HG02588 (cell line): ENCODE results near the gene FAAH2.
"Not testable (repeated sequence)": the region's sequence is repeated elsewhere in the genome, so short reads cannot be mapped to it uniquely, and the experiment has no call there.

Experiments used
- ATAC-seq: cut with Tn5 transposase; IDR thresholded peaks from one replicate; pipeline ENCODE4 v1.9.1; 2021; ENCODE audit warnings: mild to moderate bottlenecking, moderate library complexity; ENCODE audit not compliant: unreplicated experiment

Gene FAAH2, protein sequence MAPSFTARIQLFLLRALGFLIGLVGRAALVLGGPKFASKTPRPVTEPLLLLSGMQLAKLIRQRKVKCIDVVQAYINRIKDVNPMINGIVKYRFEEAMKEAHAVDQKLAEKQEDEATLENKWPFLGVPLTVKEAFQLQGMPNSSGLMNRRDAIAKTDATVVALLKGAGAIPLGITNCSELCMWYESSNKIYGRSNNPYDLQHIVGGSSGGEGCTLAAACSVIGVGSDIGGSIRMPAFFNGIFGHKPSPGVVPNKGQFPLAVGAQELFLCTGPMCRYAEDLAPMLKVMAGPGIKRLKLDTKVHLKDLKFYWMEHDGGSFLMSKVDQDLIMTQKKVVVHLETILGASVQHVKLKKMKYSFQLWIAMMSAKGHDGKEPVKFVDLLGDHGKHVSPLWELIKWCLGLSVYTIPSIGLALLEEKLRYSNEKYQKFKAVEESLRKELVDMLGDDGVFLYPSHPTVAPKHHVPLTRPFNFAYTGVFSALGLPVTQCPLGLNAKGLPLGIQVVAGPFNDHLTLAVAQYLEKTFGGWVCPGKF

DNA sequence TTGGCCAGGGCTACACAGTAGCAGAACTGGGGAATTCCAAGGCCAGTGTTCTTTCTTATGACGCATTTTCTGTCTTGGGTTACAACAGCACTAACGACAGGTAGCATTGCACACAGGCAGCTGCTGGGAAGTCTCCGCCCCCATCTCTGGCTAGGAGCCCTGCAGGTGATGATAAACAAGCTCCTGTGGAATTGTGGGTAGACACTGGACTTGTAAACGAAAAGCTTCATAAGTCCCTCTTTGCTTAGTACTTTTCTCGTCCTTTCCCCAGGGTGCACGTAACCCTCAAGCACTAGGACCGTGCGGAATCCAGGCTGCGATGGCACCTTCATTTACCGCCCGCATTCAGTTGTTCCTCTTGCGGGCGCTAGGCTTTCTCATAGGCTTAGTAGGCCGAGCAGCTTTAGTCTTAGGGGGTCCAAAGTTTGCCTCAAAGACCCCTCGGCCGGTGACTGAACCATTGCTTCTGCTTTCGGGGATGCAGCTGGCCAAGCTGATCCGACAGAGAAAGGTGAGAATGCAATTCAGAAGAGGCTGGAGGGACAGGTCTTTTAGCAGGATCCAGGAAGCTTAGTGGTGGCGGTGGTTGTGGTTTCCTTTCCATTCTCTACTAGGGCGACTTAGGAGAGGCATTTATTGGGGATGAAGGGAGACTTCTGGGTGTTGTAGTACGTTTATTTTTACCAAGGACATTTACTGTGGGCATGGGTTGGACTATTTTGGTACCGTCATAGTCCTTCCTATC is at the start of gene FAAH2:
Gene FAAH2 (plus strand): TSS at position 200 of the 745 bp plus-strand sequence. CDS start 120 bp downstream, at position 320.
- ATAC-seq = peak; percentile 91

DNA sequence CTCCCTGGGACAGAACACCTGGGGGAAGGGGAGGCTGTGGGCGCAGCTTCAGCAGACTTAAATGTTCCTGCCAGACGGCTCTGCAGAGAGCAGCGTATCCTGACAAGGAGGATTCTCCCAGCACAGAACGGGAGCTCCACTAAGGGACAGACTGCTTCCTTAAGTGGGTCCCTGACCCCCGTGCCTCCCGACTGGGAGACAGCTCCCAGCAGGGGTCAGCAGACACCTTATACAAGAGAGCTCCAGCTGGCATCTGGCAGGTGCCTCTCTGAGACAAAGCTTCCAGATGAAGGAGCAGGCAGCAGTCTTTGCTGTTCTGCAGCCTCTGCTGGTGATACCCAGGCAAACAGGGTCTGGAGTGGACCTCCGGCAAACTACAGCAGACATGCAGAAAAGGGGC is 44.5 kb upstream of the FAAH2 start:
- no peak for ATAC-seq

DNA sequence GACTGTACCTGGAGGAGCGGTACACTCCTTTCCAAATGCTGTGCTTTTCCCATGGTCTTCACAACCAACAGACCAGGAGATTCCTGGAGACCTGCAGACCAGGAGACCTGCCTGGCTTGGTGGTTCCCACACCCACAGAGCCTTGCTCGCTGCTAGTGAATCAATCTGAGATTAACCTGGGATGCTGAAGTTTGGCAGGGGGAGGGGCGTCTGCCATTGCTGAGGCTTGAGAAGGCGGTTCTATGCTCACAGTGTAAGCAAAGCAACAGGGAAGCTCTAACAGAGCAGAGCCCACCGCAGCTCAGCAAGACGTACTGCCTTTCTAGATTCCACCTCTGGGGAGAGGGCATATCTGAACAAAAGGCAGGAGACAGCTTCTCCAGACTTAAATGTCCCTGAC is 34.5 kb upstream of the FAAH2 start:
- ATAC-seq = no peak

DNA sequence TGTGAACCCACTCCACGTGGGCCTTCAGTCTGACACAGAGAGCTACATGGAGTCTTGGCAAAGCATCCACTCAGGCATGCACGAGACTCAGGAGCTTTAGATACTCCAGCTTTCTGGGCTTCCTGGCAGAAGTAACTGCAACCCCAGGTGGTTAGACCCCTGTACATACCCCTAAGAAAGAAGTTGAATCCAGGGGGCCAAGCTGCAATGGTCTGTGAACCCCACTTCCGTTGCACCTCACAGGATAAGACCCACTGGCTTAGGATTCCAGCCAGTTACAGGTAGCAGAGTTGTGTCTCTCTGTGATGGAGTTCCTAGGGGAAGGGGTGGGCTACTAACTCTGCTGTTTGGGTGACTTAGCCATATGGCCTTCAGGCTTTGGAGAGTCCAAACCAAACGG is 21.4 kb upstream of the FAAH2 start:
- ATAC-seq = no peak

DNA sequence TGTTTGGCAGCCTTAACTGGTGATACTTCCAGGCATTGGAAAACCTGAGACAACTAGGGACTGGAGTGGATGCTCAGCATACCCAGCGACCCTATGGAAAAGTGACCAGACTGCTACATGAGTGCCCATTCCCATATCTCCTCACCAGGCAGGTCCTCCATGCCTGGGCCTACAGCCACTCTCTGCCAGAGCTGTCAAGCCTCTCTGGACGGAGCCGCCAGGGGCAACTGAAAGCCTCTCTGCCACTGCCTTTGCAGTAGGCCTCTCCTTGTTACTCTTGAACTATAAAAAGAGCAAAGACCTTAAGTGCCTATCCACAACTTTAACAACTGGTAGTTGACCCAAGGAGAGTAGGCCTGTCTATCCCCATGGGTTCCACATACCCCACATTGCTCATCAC is 20.2 kb upstream of the FAAH2 start:
- ATAC-seq = no peak

DNA sequence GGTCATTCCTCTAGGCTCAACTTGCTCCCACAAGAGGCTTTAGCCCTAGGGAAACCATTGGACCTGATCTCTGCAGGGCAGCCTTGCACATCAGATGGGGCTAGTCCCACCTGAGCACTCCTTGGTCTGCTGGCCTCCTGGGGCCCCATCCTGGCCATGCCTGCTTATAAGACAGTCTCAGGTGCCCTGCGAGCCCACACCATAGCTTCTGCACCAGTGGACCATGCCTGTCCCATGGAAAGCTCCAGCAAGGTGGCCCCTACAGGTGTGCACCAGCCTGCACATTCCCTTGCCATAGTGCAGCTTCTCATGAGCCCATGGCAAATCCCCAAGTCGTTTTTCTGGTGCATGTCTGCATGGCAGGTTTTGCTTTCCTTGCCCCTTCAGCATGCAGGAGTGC is 19.6 kb upstream of the FAAH2 start:
- no peak for ATAC-seq

DNA sequence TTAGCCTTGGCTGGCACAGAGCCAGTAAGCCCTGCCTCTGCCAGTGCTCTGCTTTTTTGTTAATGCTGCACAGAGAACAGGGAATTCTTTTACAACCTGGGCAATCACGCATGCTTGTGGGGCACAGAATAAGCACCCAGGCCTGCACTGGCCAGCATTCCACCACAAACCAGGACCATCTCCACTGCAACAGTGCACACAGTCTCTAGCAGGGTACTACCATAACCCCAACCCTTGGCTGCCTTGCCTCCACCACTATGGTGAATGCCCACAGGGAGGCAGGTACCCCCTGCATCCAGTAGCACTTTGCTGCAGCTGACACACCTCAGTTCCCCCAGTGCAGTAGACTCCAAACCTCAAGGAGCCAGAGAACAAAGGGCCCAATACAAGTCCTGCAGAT is 19.2 kb upstream of the FAAH2 start:
- ATAC-seq = no peak

DNA sequence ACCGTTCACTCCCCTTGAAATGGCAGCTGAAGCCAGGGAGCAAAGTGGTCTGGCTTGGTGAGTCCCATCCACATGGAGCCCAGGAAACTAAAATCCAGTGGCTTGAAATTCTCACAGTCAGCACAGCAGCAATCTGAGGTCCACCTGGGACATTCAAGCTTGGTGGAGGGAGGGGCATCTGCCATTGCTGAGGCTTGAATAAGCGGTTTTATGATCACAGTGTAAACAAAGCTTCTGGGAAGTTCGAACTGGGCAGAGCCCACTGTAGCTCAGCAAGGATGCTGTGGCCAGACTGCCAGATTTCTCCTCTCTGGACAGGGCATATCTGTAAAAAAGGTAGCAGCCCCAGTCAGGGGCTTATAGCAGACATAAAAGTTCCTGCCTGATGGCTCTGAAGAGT is 15.5 kb upstream of the FAAH2 start:
- ATAC-seq = no peak

DNA sequence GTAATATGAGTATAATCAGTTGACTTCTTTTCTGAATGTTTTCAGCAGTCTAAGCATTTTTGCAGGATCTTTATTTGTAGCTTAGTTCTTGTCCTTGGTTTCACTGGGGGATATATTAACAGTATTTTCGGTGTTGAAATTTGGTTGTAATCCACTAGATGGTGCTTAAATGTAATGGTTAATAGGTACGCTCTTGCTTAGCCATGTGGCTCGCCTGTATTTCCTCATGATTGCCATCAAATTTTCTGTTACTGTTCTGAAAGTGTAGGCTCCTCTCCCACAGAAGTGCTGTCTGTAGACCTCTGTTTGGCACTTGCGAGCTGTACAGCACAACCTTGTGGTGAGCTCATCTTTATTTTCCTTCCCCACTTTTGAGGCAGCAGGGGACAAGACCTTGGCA is 3.9 kb upstream of the FAAH2 start:
- ATAC-seq = no peak

DNA sequence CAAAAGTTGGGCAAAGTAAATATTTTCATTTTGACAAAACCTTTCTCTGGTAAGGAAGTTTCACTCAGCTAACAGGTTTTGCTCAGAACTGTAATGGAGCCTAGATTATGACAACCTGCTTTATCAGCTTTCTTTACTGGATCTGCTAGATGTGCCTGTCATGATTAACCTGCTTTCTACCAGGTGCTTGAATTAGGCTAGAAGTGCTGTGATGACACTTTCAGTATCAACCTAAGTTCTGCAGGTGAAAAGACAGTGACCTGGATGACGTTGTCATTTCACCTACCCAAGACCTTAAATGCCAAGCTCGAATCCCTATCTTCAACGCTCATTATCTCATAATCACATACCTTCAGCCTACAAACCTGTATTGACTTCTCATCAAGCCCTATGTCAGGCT is 1.5 kb upstream of the FAAH2 start:
- ATAC-seq = no peak

DNA sequence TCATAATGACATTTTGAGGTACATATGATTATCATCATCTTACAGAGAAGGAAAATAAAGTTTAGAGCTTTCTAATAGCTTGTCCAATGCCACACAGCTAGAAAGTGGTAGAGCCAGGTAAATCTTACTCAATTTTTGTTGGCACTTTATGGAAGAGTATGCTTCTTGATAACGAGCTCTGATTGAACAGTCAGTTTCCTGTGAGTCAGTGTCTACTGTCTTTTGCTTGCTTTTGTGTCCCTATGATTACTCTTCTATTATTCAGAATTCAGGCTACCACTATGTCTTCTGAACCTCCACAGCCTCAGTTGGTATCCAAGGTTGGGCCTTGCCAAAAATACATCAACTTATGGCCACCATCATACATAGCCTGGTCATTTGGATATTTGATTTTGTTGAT is 2.6 kb downstream of the FAAH2 start:
- ATAC-seq = no peak

DNA sequence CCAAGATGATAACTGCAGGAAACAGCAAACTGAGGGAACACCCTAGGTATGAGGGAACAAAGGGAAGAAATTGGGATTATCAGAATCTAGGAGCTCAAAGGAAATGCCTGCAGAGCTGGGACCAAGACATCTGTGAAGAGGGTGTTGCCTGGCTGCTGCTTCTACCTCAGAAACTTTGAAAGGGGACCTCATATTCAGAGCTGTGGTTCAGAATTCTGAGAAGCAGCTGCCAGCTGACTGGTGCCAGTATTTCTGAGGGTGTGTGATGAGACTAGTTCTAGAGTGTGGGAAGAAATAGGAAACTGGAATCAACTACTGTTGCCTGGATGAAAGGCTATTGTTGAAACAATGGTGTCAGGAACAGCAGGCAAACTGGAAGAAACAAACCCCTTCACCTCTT is 8.5 kb downstream of the FAAH2 start:
- ATAC-seq = no peak

DNA sequence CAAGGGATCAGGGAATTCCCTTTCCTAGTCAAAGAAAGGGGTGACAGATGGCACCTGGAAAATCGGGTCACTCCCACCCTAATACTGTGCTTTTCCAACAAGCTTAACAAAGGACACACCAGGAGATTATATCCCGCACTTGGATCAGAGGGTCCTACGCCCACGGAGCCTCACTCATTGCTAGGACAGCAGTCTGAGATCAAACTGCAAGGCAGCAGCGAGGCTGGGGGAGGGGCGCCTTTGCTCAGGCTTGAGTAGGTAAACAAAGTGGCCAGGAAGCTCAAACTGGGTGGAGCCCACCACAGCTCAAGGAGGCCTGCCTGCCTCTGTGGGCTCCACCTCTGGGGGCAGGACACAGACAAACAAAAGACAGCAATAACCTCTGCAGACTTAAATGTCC is 9.2 kb downstream of the FAAH2 start:
- ATAC-seq = not testable (repeated sequence)

DNA sequence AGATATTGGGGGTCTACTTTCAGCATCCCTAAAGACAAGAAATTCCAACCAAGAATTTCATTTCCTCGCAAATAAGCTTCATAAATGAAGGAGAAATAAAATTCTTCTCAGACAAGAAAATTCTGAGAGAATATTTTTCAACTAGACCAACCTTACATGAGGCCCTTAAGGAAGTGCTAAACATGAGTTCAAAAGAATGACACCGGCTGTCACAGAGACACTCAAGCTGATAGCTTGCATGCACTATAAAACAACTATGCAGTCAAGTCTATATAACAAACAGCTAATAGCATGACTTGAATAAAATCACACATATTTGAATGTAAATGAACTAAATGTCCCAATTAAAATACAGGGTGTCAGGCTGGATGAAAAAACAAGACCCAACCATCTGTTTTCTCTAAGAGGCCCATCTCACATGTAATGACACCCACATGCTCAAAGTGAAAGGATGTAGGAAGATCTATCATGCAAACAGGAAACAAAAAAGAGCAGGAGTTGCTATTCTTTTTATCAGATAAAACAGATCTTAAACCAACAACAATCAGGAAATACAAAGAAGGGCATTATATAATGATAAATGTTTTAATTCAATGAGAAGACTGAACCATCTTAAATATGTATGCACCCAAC is 27.2 kb downstream of the FAAH2 start:
- no peak for ATAC-seq

DNA sequence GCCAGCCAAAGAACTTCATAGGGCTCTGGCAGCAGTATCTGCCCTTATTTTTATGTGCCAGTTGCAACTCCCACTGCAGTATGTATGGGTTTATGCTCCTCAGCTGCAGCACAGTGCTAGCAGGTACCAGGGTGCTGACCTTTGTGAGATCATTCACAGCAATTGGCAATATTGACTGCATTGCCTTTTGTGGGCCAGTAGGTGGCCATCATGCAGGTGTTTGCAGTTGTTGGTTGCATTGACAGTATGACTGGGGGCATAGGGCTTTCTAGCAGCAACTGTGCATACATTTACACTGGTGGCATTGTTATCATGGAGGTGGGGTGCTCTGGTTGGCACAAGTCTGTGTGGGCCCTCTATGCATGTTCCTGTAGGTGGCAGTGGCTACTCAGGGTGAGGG is 42.5 kb downstream of the FAAH2 start:
- no peak for ATAC-seq

DNA sequence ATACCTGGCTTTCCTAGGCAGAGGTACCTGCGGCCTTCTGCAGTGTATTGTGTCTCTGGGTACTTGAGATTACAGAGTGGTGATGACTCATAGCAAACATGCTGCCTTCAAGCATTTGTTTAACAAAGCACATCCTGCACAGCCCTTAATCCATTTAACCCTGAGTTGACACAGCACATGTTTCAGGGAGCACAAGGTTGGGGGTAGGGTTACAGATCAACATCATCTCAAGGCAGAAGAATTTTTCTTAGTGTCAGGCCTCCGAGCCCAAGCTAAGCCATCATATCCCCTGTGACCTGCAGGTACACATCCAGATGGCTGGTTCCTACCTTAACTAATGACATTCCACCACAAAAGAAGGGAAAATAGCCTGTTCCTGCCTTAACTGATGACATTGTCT is 49.3 kb downstream of the FAAH2 start:
- ATAC-seq = not testable (repeated sequence)

DNA sequence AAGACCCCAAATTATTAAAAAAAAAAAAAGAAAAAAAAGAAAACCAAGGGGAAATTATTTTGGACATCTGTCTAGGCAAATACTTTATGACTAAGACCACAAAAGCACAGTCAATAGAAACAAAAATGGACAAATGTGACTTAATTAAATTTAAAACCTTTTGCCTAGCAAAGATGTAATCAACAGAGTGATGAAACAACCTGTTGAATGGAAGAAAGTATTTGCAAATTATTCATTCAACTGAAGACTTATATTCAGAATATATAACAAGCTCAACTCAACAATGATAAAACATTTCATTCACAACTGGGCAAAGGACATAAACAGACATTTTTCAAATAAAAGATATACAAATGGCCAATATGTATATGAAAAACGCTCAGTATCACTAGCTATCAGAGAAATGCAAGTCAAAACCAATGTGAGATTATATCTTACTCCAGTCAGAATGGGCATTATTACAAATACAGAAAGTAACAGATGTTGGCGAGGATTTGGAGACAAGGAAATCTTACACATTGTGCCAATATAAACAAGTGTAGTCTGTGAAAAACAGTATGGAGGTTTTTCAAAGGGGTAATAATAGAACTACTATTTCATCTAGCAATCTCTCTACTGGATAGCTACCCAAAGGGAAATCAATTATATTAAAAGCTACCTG is 67.1 kb downstream of the FAAH2 start:
- no peak for ATAC-seq

DNA sequence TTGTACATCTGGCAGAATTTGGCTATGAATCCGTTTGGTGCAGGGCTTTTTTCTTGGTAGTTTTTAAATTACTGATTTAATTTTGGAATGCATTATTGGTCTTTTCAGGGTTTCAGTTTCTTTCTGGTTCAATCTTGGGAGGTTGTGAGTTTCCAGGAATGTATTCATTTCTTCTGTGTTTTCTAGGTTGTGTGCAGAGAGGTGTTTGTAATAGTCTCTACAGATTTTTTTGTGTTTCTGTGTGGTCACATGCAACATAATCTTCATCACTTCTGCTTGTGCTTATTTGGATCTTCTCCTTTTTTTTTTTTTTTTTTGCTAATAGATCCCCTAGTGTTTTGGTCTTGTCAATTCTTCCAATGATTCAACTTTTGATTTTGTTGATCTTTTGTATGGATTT is 77.6 kb downstream of the FAAH2 start:
- ATAC-seq = no peak

DNA sequence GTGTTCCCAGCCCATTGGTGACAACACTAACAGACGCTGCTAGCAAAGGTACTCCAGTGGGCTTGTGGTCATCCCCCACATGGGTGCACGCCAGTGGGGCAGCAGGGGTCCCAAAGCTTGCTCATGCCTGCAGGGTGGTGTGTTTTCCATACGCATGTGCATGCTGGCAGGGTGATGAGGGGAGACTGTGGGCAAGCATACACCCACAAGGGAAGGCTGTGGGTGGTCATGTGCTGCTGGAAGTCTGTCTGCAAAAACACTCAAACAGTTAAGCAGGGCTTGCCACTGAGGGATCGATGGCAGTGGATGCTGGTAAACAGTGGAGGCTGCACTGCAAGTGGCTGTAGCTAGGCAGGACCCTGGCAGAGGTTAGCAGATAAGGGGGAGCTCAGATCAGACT is 79.9 kb downstream of the FAAH2 start:
- no peak for ATAC-seq

DNA sequence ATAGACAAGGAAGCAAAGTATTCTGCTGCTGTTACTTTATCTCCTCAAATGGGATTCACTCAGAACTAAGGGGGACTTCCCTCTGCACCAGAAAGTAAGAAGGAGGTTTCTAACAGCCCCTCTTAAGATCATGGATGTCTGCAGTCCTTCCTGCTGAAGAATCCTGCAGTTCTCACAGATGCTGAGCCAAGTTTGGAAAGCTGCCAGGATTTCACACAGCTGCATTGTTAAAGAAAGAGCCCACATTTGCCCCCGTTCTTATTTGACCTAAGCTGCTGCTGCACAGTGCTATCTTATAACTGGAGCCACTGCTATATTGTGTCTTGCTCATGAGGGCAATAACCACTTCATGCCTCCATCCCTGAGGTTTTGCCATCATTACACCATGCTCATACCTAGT is 81.1 kb downstream of the FAAH2 start:
- no peak for ATAC-seq

DNA sequence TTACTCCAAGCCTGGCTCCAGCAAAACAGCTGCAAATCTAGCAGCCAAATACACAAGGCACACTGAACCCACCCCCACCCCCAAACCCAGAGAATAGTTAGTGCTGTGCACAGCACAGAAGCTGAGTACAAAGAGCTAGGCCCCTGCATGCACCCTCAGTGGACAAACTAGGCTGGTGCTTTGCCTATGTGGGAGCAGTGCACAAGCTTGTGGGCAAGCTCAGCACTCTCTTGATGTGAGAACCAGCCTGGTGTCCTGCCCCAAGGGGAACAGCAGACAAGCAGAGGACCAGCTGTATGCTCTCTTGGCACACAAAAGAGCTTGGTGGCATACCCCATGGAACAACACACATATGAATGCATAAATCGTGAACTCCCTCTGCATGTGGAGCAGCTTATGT is 81.7 kb downstream of the FAAH2 start:
- no peak for ATAC-seq
